Kidney (tissue), 14 donors: ENCODE results near the gene JCAD. TPM values are rescaled to one million over a fixed set of nuclear protein-coding genes. Genes with fewer than 3 reads are reported as not detected.

Experiments used
- DNase-seq, 5 donors: peaks; one replicate each; pipeline ENCODE4 v3.0.0-alpha.2; 2013 to 2020
- FAIRE-seq: peaks from 2 replicates; lab custom pipeline; 2012; peaks lifted over from hg19 to GRCh38; lab: Jason Lieb, UNC
- H3K27ac ChIP-seq, 2 donors: one replicate each; pipeline ENCODE4 v1.7.0; 2013; ENCODE audit warnings: low read depth in 2 of 2, low read length in 2 of 2, inconsistent platforms in 1 of 2
- H3K27me3 ChIP-seq: one replicate; pipeline ENCODE4 v1.7.1; 2013; ENCODE audit warnings: low read length, inconsistent platforms; ENCODE audit not compliant: control insufficient read depth, insufficient read depth
- H3K36me3 ChIP-seq, 3 donors: one replicate each; pipeline versions ENCODE4 v1.7.0 to v1.7.1; 2013; ENCODE audit warnings: low read length in 3 of 3, control low read depth in 1 of 3, inconsistent platforms in 1 of 3; ENCODE audit not compliant: insufficient read depth in 3 of 3, control insufficient read depth in 2 of 3
- H3K4me1 ChIP-seq, 3 donors: one replicate each; pipeline versions ENCODE4 v1.7.0 to v1.7.1; 2013; ENCODE audit warnings: low read length in 3 of 3, inconsistent platforms in 1 of 3, low read depth in 1 of 3; ENCODE audit not compliant: control insufficient read depth in 2 of 3, insufficient read depth in 2 of 3
- H3K4me3 ChIP-seq, 3 donors: one replicate each; pipeline versions ENCODE4 v1.7.0 to v1.8.1; 2013; ENCODE audit warnings: low read length in 3 of 3, control low read depth in 1 of 3, inconsistent platforms in 1 of 3
- H3K9ac ChIP-seq, 3 donors: one replicate each; pipeline versions ENCODE4 v1.7.0 to v1.7.1; 2013; ENCODE audit warnings: low read length in 3 of 3, control low read depth in 1 of 3, inconsistent platforms in 1 of 3
- H3K9me3 ChIP-seq, 3 donors: one replicate each; pipeline versions ENCODE4 v1.7.0 to v1.7.1; 2013; ENCODE audit warnings: low read length in 3 of 3, control low read depth in 1 of 3, inconsistent platforms in 1 of 3; ENCODE audit not compliant: control insufficient read depth in 2 of 3, insufficient read depth in 1 of 3
- CTCF ChIP-seq: IDR thresholded peaks from 3 replicates; pipeline ENCODE4 v1.5.1; 2012; ENCODE audit warnings: mild to moderate bottlenecking, moderate library complexity, borderline replicate concordance; ENCODE audit not compliant: insufficient read depth; ENCODE audit errors: extremely low read depth
- intact Hi-C: fragments of 100-400 bp; cut with DNase I; formaldehyde crosslinking; loops from one replicate; pipeline ENCODE4 v1.11.1; 2022
- polyA plus RNA-seq: library from polyadenylated mRNA; stranded (reverse); fragments of 350-450 nt; fragmentation: Illumina TruSeq; extraction: RNeasy Lipid Tissue Mini Kit (QIAGEN cat#74804); gene quantifications from one replicate; pipeline ENCODE4 v1.2.3, GENCODE V29; 2014; ENCODE audit warnings: low read depth, low replicate concordance; ENCODE audit not compliant: insufficient read depth
- total RNA-seq: library from RNA; stranded (reverse); fragmentation: NEBNext Ultra II Directional; extraction: Animal tissue kit (Norgen Biotek cat#: 25700); gene quantifications from one replicate; pipeline ENCODE4 v1.2.1, GENCODE V29; 2021
- donor health status: control.
- donor health status: control.
- donor health status: control.
- donor health status: control.
- donor health status: control.
- donor health status: DM: yes; HTN: yes; CAD: no.
- donor health status: Normal renal cell carcinoma (clear cell type).

JCAD gene
- total and polyA plus RNA-seq, 2 donors from 2014 or later = 15.7 to 27.1 TPM

GRCh38 chr10:30095631-30096422, 36.4 kb upstream of the JCAD start:
- intact Hi-C loops = no loop called here
- Histone ChIP-seq H3K9ac (no peak overlapping the region), H3K4me1 (no peaks in the 10 kb centered on the region), H3K27me3 (no peaks in the 10 kb centered on the region), H3K27ac (no peak overlapping the region), H3K9me3 (no peaks in the 10 kb centered on the region), H3K4me3 (no peak overlapping the region), H3K36me3 (no peaks in the 10 kb centered on the region)
- no peak for FAIRE-seq
- no peak for DNase-seq
- no peak for TF ChIP-seq CTCF

GRCh38 chr10:30094601-30095000, 35.2 kb upstream of the JCAD start:
- Histone ChIP-seq H3K9me3 (no peaks in the 10 kb centered on the region), H3K4me1 (no peaks in the 10 kb centered on the region), H3K27ac (no peak overlapping the region), H3K27me3 (no peaks in the 10 kb centered on the region), H3K9ac (no peak overlapping the region), H3K36me3 (no peaks in the 10 kb centered on the region), H3K4me3 (no peak overlapping the region)
- no peak for FAIRE-seq
- no peak for DNase-seq
- TF ChIP-seq CTCF = no peak
- intact Hi-C loops = no loop called here

- DNase-seq (no peak), FAIRE-seq (no peak)
- intact Hi-C loops = no loop called here
- no peak overlapping the region for H3K9ac ChIP-seq
- H3K4me1 ChIP-seq = no peaks in the 10 kb centered on the region
- no peaks in the 10 kb centered on the region for H3K9me3 ChIP-seq
- no peak overlapping the region for H3K4me3 ChIP-seq
- H3K36me3 ChIP-seq = no peaks in the 10 kb centered on the region
- H3K27me3 ChIP-seq = no peaks in the 10 kb centered on the region
- TF ChIP-seq CTCF = no peak
- no peak overlapping the region for H3K27ac ChIP-seq
Measured at GRCh38 chr10:30093303-30093950, 34.0 kb upstream of the JCAD start.
